HCT116 (cell line): Measurements from ENCODE around the gene RNU7-1. TPM values are rescaled to one million over a fixed set of nuclear protein-coding genes. Genes with fewer than 3 reads are reported as not detected.

Experiments
- ATAC-seq: fragments of 200-7000 bp; cut with Tn5 transposase; 2 replicates; pipeline ENCODE4 v1.9.1; 2020; ENCODE audit warnings: mild to moderate bottlenecking, moderate library complexity
- BruUV-seq: library from RNA; stranded (reverse); fragments of 400-500 nt; replicated peaks from 2 replicates; lab custom pipeline; 2021; lab: Mats Ljungman, UMichigan
- CTCF ChIA-PET: fragments of 300-600 bp; sonication (Branson Sonifier 250); formaldehyde crosslinking; loops from one replicate; lab custom pipeline; 2021; ENCODE audit warnings: antibody characterized with exemption; lab: Charles Lee
- POLR2A ChIA-PET: fragments of 300-600, 350-600 bp; sonication (Branson Sonifier 250); formaldehyde crosslinking; loops from one replicate; lab custom pipeline; 2021; ENCODE audit warnings: antibody characterized with exemption; lab: Charles Lee
- RAD21 ChIA-PET, 2 experiments: fragments of 300-600 bp; sonication (Branson Sonifier 250); formaldehyde crosslinking; loops; one replicate each; lab custom pipeline; 2023; ENCODE audit warnings: low total read pairs in 2 of 2; ENCODE audit not compliant: uncharacterized antibody in 2 of 2, unreplicated experiment in 2 of 2, low non-redundant PET in 1 of 2; lab: Charles Lee
- DNase-seq: peaks from one replicate; pipeline ENCODE4 v3.0.0-alpha.2; 2010; ENCODE audit warnings: low read depth, low spot score
- H2AFZ ChIP-seq: fragments of 200-600 bp; shearing (Covaris generic), sonication (generic); 2 replicates; pipeline ENCODE4 v1.6.1; 2017; ENCODE audit warnings: low read depth, mixed run types, mixed read lengths, antibody characterized with exemption, low read length; ENCODE audit not compliant: poor library complexity, severe bottlenecking
- H3K27ac ChIP-seq: 2 replicates; pipeline ENCODE4 v1.5.1; 2012; ENCODE audit warnings: low read depth, low read length
- H3K27me3 ChIP-seq: fragments of 200-600 bp; sonication (generic); 2 replicates; pipeline ENCODE4 v1.6.1; 2016; ENCODE audit warnings: mixed run types, low read length, mixed read lengths; ENCODE audit not compliant: insufficient read depth
- H3K36me3 ChIP-seq, 2 experiments: fragments of 200-500 bp in 1 of 2; fragments of 200-600 bp in 1 of 2; sonication (Bioruptor generic) in 1 of 2; sonication (generic) in 1 of 2; 2 replicates each; pipeline versions ENCODE4 v1.5.1 to v1.6.1; 2014 to 2016; ENCODE audit warnings: low read length in 2 of 2, inconsistent platforms in 1 of 2, mixed read lengths in 1 of 2, mixed run types in 1 of 2; ENCODE audit not compliant: insufficient read depth in 2 of 2, control insufficient read depth in 1 of 2
- H3K4me1 ChIP-seq, 2 experiments: fragments of 200-600 bp in 1 of 2; sonication (generic) in 1 of 2; 2 replicates each; pipeline versions ENCODE4 v1.5.1 to v1.6.1; 2012 to 2017; ENCODE audit warnings: low read length in 2 of 2, inconsistent platforms in 1 of 2, mild to moderate bottlenecking in 1 of 2, mixed read lengths in 1 of 2, mixed run types in 1 of 2, moderate library complexity in 1 of 2; ENCODE audit not compliant: insufficient read depth in 2 of 2, control insufficient read depth in 1 of 2
- H3K4me2 ChIP-seq: fragments of 200-600 bp; sonication (generic); 2 replicates; pipeline ENCODE4 v1.6.1; 2017; ENCODE audit warnings: mixed run types, low read length, mixed read lengths
- H3K4me3 ChIP-seq, 2 experiments: fragments of 200-600 bp in 1 of 2; sonication (generic) in 1 of 2; replicated peaks in 1 of 2; 2 replicates each; pipeline ENCODE4 v1.5.1; 2011 to 2016; ENCODE audit warnings: low read length in 2 of 2, control low read depth in 1 of 2, low read depth in 1 of 2, mild to moderate bottlenecking in 1 of 2, mixed read lengths in 1 of 2, mixed run types in 1 of 2
- H3K79me2 ChIP-seq: fragments of 200-600 bp; sonication (generic); 2 replicates; pipeline ENCODE4 v1.6.1; 2017; ENCODE audit warnings: mild to moderate bottlenecking, mixed run types, low read length, moderate library complexity, mixed read lengths; ENCODE audit not compliant: insufficient read depth
- H3K9ac ChIP-seq: fragments of 200-600 bp; sonication (generic); 2 replicates; pipeline ENCODE4 v1.6.1; 2016; ENCODE audit warnings: low read length, mixed read lengths
- H3K9me2 ChIP-seq: fragments of 200-600 bp; sonication (generic), shearing (Covaris generic); 2 replicates; pipeline ENCODE4 v1.6.1; 2017; ENCODE audit warnings: mixed run types, mild to moderate bottlenecking, moderate library complexity; ENCODE audit not compliant: insufficient read depth
- H3K9me3 ChIP-seq, 2 experiments: fragments of 200-500 bp in 1 of 2; fragments of 200-600 bp in 1 of 2; sonication (Bioruptor generic) in 1 of 2; sonication (generic) in 1 of 2; 2 replicates each; pipeline ENCODE4 v1.6.1; 2014 to 2017; ENCODE audit warnings: low read length in 2 of 2, mixed read lengths in 2 of 2, inconsistent platforms in 1 of 2, low read depth in 1 of 2, mild to moderate bottlenecking in 1 of 2, mixed run types in 1 of 2, moderate library complexity in 1 of 2; ENCODE audit not compliant: control insufficient read depth in 1 of 2, insufficient read depth in 1 of 2
- H4K20me1 ChIP-seq: fragments of 200-600 bp; sonication (generic), shearing (Covaris generic); 2 replicates; pipeline ENCODE4 v1.6.1; 2017; ENCODE audit warnings: mixed run types, mild to moderate bottlenecking, moderate library complexity; ENCODE audit not compliant: insufficient read depth
- ATF3 ChIP-seq: IDR thresholded peaks from 2 replicates; pipeline ENCODE4 v1.6.1; 2012
- CBX3 ChIP-seq: IDR thresholded peaks from 2 replicates; pipeline ENCODE4 v1.6.1; 2012; ENCODE audit warnings: low read depth
- CEBPB ChIP-seq: IDR thresholded peaks from 2 replicates; pipeline ENCODE4 v1.6.1; 2012; ENCODE audit warnings: low read depth
- CTCF ChIP-seq, 3 experiments: fragments of 200-600 bp in 1 of 3; sonication (generic) in 1 of 3; IDR thresholded peaks in 2 of 3; conservative IDR thresholded peaks in 1 of 3; 2 replicates each; pipeline ENCODE4 v1.5.1; 2012 to 2017; ENCODE audit warnings: low read depth in 2 of 3, low read length in 2 of 3, antibody characterized with exemption in 1 of 3, borderline replicate concordance in 1 of 3, control low read depth in 1 of 3, mild to moderate bottlenecking in 1 of 3, mixed read lengths in 1 of 3, mixed run types in 1 of 3, moderate library complexity in 1 of 3; ENCODE audit not compliant: insufficient read depth in 1 of 3
- EZH2 ChIP-seq: fragments of 200-600 bp; sonication (generic); IDR thresholded peaks from 2 replicates; pipeline ENCODE4 v1.6.1; 2017; ENCODE audit warnings: antibody characterized with exemption, mixed run types
- EZH2phosphoT487 ChIP-seq: fragments of 200-600 bp; IDR thresholded peaks from 2 replicates; pipeline ENCODE4 v1.6.1; 2018; ENCODE audit warnings: antibody characterized with exemption, borderline replicate concordance
- JUND ChIP-seq: IDR thresholded peaks from 2 replicates; pipeline ENCODE4 v1.6.1; 2012
- MAX ChIP-seq: IDR thresholded peaks from 2 replicates; pipeline ENCODE4 v1.6.1; 2012
- POLR2A ChIP-seq: IDR thresholded peaks from 2 replicates; pipeline ENCODE4 v1.7.0; 2011; ENCODE audit warnings: borderline replicate concordance; ENCODE audit not compliant: insufficient read depth, insufficient read length; ENCODE audit errors: extremely low read depth
- POLR2AphosphoS5 ChIP-seq: IDR thresholded peaks from 2 replicates; pipeline ENCODE4 v1.6.1; 2011; ENCODE audit warnings: mild to moderate bottlenecking, low read depth, low read length, moderate library complexity
- RAD21 ChIP-seq: IDR thresholded peaks from 2 replicates; pipeline ENCODE4 v1.6.1; 2012; ENCODE audit warnings: low read depth, mild to moderate bottlenecking
- REST ChIP-seq: IDR thresholded peaks from 2 replicates; pipeline ENCODE4 v1.6.1; 2012; ENCODE audit warnings: low read depth
- SIN3A ChIP-seq: IDR thresholded peaks from 2 replicates; pipeline ENCODE4 v1.6.1; 2012; ENCODE audit warnings: low read depth
- TCF7L2 ChIP-seq: IDR thresholded peaks from 2 replicates; pipeline ENCODE4 v1.7.0; 2011; ENCODE audit warnings: borderline replicate concordance, inconsistent platforms; ENCODE audit not compliant: insufficient read depth, insufficient read length; ENCODE audit errors: extremely low read depth
- YY1 ChIP-seq: IDR thresholded peaks from 2 replicates; pipeline ENCODE4 v1.6.1; 2011; ENCODE audit warnings: low read length, low read depth, moderate library complexity, mild to moderate bottlenecking; ENCODE audit not compliant: insufficient replicate concordance; ENCODE audit errors: extremely low read depth
- ZBTB33 ChIP-seq: IDR thresholded peaks from 2 replicates; pipeline ENCODE4 v1.6.1; 2011; ENCODE audit warnings: mild to moderate bottlenecking, low read length, moderate library complexity; ENCODE audit not compliant: insufficient replicate concordance; ENCODE audit errors: extremely low read depth
- ZFX ChIP-seq: fragments of 450-650 bp; IDR thresholded peaks from 2 replicates; pipeline ENCODE4 v1.6.1; 2017
- intact Hi-C: fragments of 100-400 bp; cut with micrococcal nuclease; formaldehyde crosslinking; loops from 2 replicates; pipeline ENCODE4 v1.10.0; 2022
- total RNA-seq: library from RNA; stranded (reverse); gene quantifications from one replicate; pipeline ENCODE4 v1.2.1, GENCODE V29; 2021; ENCODE audit not compliant: unreplicated experiment

Gene RNU7-1
- total RNA-seq, 1 experiment from 2014 or later, result not detected

- DNase-seq (peak; percentile 89), ATAC-seq (peak; percentile 39)
- no TSS peak for BruUV-seq
- no peaks in the 10 kb centered on the region for H4K20me1 ChIP-seq
- intact Hi-C loops, result loop anchor here (1.0 to 10.0 kb wide), 5 partner anchors 75 to 693 kb away; partner anchors contain the start of genes C1R and C1RL
- peak overlapping the region; percentile 88 for H3K9ac ChIP-seq
- no peak overlapping the region for H2AFZ ChIP-seq
- H3K4me2 ChIP-seq, result peak overlapping the region; percentile 92
- no peaks in the 10 kb centered on the region for H3K9me3 ChIP-seq
- H3K36me3 ChIP-seq, result peaks cover 2 to 9% of the 10 kb centered on the region in 2 experiments; a peak in 2 of 4 replicates
- ChIA-PET RAD21 (interaction anchor here (0.5 to 2.8 kb wide), 7 partner anchors 18 to 182 kb away, joined by 3 to 22 read pairs (median 4); partner anchors contain the start of gene C1RL (in 1 of the 2)), CTCF (interaction anchor here (1.0 to 6.1 kb wide), 12 partner anchors 18 to 218 kb away, joined by 3 to 101 read pairs (median 6); partner anchors contain the start of genes C1R, C1RL and SPSB2), POLR2A (interaction anchor here (0.6 to 7.7 kb wide), 40 partner anchors 10 to 703 kb away, joined by 3 to 269 read pairs (median 5); partner anchors contain the start of genes ATN1, C1RL, CDCA3 and COPS7A)
- peak overlapping the region; percentile 99 for H3K27ac ChIP-seq
- H3K27me3 ChIP-seq, result no peaks in the 10 kb centered on the region
- peaks cover 22 to 66% of the 10 kb centered on the region in 2 experiments for H3K4me1 ChIP-seq
- peak overlapping the region; percentile 68 to 71 for H3K4me3 ChIP-seq
- H3K9me2 ChIP-seq, result no peaks in the 10 kb centered on the region
- H3K79me2 ChIP-seq, result peaks cover 16% of the 10 kb centered on the region
- TF ChIP-seq JUND, result no peak
- TF ChIP-seq YY1, result peak; percentile 53
- TF ChIP-seq RAD21, result no peak
- TF ChIP-seq POLR2AphosphoS5, result peak; percentile 47; the same call in 1 of the 2 replicates
- TF ChIP-seq MAX, result no peak
- TF ChIP-seq EZH2phosphoT487, result no peak
- TF ChIP-seq CBX3, result no peak
- no peak for TF ChIP-seq REST
- TF ChIP-seq SIN3A, result no peak
- no peak for TF ChIP-seq CEBPB
- peak in 2 of 3 experiments; percentile 76 to 77; a peak in 4 of 6 replicates for TF ChIP-seq CTCF (IDR thresholded peaks at IDR 0.05 in 2 of 3, conservative IDR thresholded peaks at IDR 0.05 in 1 of 3; ENCODE audit: borderline replicate concordance in 1 of 3, insufficient read depth in 1 of 3, low read depth in 2 of 3, low read length in 2 of 3)
- peak; percentile 33; the same call in 1 of the 2 replicates for TF ChIP-seq ZFX
- TF ChIP-seq ZBTB33, result no peak
- TF ChIP-seq POLR2A, result no peak
- TF ChIP-seq ATF3, result no peak
- TF ChIP-seq EZH2, result no peak
- peak; percentile 61 for TF ChIP-seq TCF7L2
Measured at GRCh38 chr12:6944381-6945186, 968 bp downstream of the RNU7-1 start.
